GM13976 (cell line): ENCODE measurements around the gene WBP1L.

ENCODE experiments used
- DNase-seq: peaks from one replicate; pipeline ENCODE4 v3.0.0; 2012; ENCODE audit warnings: low spot score
- CTCF ChIP-seq: IDR thresholded peaks from 2 replicates; pipeline ENCODE4 v1.5.1; 2012; ENCODE audit warnings: borderline replicate concordance, mild to moderate bottlenecking; ENCODE audit not compliant: insufficient read depth; ENCODE audit errors: extremely low read depth, missing control alignments, control extremely low read depth
- in situ Hi-C: fragments of 300-500 bp; cut with MboI; formaldehyde crosslinking; loops from one replicate; pipeline ENCODE4 v1.12.0; 2022; ENCODE audit warnings: low sequenced_read_pairs, mixed read lengths, inconsistent platforms; ENCODE audit not compliant: unreplicated experiment

Gene WBP1L

GRCh38 chr10:102783568-102783967 is 39.8 kb downstream of the WBP1L start:
- in situ Hi-C loops = no loop called here
- DNase-seq = no peak
- TF ChIP-seq CTCF = no peak

GRCh38 chr10:102785818-102786217 is 42.1 kb downstream of the WBP1L start:
- in situ Hi-C loops = no loop called here
- DNase-seq = no peak
- TF ChIP-seq CTCF = no peak

- no peak for DNase-seq
- TF ChIP-seq CTCF = no peak
- in situ Hi-C loops = no loop called here
These were observed 48.1 kb downstream of the WBP1L start for GRCh38 chr10:102791754-102792395.

- in situ Hi-C loops = no loop called here
- no peak for DNase-seq
- no peak for TF ChIP-seq CTCF
These were observed 52.0 kb downstream of the WBP1L start for GRCh38 chr10:102795453-102796406.

GRCh38 chr10:102796407-102797176 is 52.8 kb downstream of the WBP1L start:
- in situ Hi-C loops = no loop called here
- no peak for TF ChIP-seq CTCF
- peak; percentile 68 for DNase-seq
